GM18520 (cell line): ENCODE measurements around the gene MEIOB.
"Not testable (repeated sequence)": the region's sequence is repeated elsewhere in the genome, so short reads cannot be mapped to it uniquely, and the experiment has no call there.

Experiments
- ATAC-seq: cut with Tn5 transposase; IDR thresholded peaks from one replicate; pipeline ENCODE4 v1.9.1; 2021; ENCODE audit not compliant: unreplicated experiment

MEIOB gene

DNA sequence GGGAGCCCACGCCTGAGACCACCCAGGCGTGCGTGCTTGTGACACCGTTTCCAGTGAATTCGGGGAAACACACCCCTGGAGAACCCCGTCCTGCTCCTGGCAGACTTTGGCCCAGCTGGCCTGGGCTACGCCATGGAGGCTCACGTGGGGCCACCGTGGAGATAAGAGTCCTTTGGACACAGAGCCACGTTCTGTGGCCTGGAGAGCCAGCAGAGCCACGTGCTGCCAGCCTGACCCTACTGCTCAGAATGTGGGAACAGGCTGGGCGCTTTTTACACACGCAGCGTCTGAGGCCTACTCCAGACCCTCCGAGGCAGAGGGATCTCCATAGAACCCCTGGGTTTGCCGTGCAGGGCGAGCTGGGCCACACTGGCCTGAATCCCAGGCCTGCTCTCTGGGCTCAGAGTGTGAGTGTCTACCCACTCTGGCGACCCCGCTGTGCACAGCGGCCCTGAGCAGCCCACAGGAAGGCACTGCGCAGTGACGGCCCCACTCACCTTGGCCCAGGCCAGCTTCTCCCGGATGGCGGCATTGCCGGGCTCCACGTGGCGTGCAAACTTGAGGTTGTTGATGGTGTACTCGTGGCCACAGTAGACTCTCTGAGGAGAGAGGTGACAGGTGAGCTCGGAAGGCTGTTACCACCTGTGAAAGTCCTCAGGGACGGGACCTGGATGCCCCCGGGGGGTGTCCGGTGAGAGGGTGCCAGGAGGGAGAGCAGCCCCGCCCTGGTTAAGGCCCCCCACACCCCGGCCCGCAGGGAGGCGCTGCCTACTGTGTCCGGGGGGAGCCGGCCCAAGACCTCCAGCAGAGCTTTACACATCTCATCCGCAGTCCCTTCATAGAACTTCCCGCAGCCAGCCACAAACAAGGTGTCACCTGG, 55.3 kb downstream of the MEIOB start:
- ATAC-seq: no peak

DNA sequence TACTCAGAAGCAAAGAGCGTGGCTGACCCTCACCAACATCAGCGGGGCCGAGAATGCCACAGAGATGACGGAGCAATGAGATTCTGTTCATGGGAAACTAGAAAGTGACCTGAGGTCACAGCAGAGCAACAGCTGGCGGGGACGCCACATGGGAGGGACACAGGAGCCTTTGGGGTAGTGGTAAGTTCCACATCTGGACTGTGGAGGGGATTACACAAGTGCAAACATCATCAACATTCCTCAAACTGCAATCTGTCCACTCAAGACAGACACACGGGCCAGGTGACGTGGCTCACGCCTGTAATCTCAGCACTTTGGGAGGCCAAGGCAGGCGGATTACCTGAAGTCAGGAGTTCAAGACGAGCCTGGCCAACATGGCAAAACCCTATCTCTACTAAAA, 56.5 kb downstream of the MEIOB start:
- ATAC-seq: no peak

- no peak for ATAC-seq
Measured at GRCh38 chr16:1812732-1813163, 59.2 kb downstream of the MEIOB start.

DNA sequence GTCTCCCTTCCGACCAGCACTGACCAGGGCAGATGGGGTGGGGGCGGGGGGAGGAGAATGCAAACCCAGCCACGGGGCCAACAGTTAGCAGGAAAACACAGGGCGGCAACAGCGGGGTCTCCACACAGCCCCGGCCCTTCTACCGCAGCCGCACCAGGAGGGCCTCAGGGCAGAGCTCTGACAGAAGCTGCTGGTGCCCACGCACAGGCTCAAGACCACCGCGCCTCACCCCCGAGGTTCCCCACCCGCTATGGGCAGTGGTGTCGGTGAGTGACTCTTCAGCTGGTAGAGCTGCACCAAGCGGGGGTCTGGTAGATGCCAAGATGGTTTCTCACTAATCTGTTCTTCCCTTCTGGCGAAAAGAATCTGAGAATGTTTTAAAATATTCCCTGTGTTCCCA, 61.4 kb downstream of the MEIOB start:
- ATAC-seq: no peak

GRCh38 chr16:1810106-1810505, 61.9 kb downstream of the MEIOB start:
- ATAC-seq: no peak

DNA sequence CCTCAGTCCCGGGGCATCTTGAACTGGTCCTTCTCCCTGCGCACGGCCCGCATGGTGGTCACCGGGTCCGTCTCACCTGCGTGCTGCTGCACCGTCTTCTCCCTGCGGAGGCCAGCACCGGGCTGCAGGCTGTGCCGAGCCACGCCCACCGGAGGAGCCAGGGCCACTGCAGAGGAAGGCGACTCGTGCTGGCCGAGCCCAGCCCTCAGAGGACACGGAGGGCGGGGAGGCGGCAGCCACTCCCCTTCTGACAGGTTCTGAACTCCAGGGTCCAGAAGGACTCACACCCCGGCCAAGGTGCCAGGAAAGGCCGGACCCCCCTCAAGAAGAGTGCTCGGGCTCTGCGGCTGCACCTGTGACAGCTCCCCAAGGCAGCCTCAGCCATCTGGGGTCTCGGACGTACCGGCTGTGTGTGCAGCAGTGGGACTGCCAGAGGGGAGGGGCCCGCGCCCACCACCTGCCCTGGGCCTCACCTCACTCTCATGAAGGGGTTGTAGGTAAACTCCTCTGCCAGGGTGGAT, 62.6 kb downstream of the MEIOB start:
- no peak for ATAC-seq

GRCh38 chr16:1808691-1809090, 63.3 kb downstream of the MEIOB start:
- no peak for ATAC-seq

- ATAC-seq: no peak
Measured at GRCh38 chr16:1807626-1808025, 64.3 kb downstream of the MEIOB start.

DNA sequence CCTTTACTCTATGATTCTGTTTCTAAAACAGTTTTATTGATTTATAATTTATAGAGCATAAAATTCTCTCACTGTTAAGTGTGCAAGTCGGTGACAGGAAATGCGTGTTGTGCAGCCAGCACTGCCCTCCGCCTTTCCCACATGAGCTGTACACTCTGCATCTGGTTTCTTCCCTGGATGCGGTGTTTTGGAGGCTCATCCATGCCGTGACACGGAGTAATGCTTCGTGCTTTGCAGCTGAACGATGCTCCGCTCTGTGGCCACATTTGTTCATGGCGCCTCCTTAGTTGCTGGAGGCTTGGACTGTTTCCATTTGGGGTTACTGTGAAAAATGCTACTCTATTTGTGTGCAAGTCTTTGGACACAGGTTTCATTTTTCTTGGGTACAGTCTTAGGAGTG, 71.3 kb downstream of the MEIOB start:
- ATAC-seq: no peak

- not testable (repeated sequence) for ATAC-seq
Measured at GRCh38 chr16:1799263-1799662, 72.7 kb downstream of the MEIOB start.

DNA sequence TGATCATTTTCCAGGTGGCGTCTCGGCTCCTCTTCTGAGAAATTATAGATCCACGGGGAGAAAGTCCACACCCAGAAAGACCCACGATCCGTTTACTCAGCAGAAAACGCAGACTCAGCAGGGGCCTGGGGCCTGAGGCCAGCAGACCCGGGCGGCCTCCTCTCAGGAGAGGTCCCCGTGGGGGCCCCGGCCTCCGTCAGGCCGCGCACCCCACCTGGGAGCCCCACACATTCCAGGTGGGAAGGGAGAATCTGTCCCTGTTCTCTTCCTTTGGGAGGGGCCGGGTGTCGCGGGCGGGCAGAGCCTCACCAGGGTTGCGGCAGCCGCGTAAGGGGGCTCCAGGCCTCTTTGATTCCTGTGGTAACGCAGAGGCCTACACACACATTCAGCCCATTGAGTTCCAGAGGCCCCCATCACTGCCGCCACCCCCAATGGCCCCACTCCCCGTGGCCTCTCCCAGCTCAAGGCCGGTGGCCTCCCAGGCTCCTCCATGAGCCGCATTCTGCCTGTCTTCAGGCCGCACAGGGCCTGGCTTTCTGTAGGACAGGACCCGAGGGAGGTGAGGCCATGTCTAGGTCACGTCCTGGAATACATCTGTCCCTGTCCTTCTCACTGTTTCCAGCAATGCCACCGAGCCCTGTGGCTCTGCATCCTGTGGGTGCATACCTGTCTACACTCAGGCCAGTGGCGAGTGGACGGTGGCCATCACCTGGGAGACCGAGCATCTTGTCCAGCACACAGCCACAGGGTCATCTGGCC, 76.9 kb downstream of the MEIOB start:
- no peak for ATAC-seq

DNA sequence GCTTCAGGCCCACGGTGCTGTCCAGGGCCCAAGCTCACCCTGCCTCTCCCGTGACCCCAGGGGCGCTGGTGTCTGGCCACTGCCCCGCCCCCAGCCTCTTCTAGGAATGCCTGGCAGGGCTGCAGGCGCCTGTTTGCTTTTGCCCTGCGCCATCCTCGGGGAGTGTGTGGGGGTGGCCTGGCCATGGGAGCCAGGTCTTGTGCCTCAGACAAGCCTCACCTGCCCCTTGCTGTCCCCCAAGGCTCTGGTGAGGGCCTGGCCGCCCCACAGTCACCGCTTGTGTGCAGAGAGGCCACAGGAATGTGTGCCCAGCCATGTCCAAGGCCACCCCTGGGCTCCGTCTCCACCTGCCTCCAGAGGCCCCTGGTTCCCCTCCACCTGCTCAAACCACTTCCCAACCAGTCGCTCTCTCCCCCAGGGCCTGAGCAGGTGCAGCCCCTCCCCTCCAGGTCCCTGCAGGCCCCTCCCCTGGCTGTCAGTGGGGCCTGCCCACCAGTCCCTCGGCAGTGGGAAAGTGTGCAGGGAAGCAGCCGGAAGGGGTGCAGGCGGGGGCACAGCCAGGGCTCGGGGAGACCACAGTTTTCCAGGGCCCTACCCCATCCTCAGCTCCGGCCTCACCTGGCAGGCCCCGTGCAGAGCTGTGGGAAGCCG, 77.6 kb downstream of the MEIOB start:
- no peak for ATAC-seq

DNA sequence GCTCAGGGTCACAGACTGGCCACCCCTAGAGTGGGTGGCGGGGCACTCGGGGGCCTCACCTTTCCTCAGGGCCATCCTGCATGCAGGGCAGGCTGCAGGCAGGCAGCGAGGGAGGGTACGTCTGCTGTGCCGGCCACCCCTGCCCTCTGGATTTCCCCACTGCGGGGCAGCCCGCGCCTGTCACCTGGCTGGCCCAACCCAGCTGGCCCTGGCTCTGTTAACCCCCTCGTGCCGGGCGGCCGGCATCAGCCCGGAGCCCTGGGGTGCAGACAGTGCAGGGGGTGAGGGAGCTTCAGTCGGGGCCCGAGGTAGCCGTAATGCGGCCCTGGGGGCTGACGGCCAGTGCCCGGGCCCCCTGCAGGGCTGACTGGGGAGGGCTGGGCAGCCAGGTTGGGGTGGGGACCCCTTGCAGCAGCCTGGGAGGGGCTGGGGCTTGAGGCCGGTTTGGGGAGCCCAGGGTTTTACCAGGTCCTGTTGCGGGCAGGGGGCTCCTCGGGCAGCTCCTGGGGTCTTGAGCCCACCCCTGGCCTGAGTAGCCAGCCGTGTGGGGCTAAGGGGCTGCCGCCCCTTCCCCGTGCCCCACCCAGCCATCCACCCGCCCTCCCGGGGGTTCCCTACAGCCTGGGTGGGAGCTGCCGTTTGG, 78.3 kb downstream of the MEIOB start, which contains the start of gene IGFALS:
Gene IGFALS (minus strand): TSS at position 128 of the 643 bp plus-strand sequence. CDS start 53 bp downstream, at position 75.
- ATAC-seq: no peak

DNA sequence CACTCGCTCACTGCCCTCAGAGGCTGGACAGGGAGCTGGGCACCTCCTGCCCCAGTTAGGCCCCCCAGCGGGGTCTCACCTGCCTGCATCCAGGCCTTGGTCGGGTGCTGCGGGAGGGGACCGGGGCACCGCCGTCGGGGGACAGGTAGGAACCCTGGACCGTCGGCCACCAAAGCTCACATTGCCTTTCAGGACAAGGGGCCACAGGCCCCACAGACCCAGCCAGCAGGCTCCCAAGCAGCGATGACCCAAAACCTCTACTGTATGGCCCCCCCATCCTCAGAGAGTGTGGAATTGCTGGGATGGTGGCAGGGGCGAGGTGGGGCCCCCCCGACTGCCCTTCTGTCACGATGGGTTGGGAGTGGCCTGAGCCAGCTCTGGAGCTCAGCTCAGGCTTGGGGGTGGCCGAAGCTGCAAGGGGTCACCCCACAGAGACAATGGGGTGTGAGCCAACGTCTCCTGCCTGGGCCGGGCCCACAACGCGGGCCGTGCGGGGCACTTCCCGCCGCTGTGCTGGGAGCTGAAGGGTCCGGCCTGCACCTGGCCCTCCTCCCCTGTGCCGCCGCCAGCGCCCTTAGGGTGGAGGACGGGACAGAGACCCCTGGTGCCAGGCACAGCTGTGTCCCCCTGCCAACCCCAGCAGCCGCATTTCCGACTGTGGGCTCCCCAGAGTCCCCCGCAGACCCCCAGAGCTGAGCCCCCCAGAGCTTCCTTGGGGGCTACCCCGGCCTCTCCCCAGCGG, 79.0 kb downstream of the MEIOB start:
- no peak for ATAC-seq

- no peak for ATAC-seq
Measured at GRCh38 chr16:1791943-1792812, 79.8 kb downstream of the MEIOB start.

- ATAC-seq: no peak
Measured at GRCh38 chr16:1791256-1791942, 80.6 kb downstream of the MEIOB start.

GRCh38 chr16:1790611-1791255, 81.2 kb downstream of the MEIOB start:
- no peak for ATAC-seq

GRCh38 chr16:1790261-1790610, 81.7 kb downstream of the MEIOB start:
- no peak for ATAC-seq
